Spleen (tissue), 7 donors: ENCODE measurements around the gene EXTL1.

Source experiments
- CTCF ChIP-seq, 11 experiments: fragments of 200-600 bp in 7 of 11; fragments of 450-650 bp in 4 of 11; sonication (generic) in 4 of 11; IDR thresholded peaks in 8 of 11; conservative IDR thresholded peaks in 3 of 11; 1 replicate in 7 of 11; 2 replicates in 4 of 11; pipeline versions ENCODE4 v1.4.0 to v1.8.0; 2016 to 2021; ENCODE audit warnings: antibody characterized with exemption in 11 of 11, inconsistent platforms in 4 of 11, mild to moderate bottlenecking in 1 of 11
- POLR2A ChIP-seq, 3 donors: fragments of 450-650 bp; IDR thresholded peaks; one replicate each; pipeline ENCODE4 v1.5.1; 2017; ENCODE audit warnings: antibody characterized with exemption in 3 of 3, mild to moderate bottlenecking in 1 of 3
- POLR2AphosphoS5 ChIP-seq, 3 donors: sonication (generic); formaldehyde crosslinking; IDR thresholded peaks; one replicate each; pipeline ENCODE4 v1.5.1; 2017; ENCODE audit warnings: antibody characterized with exemption in 3 of 3
- donor health status: DM: no; HTN: no; CAD: no; lungs with moderate emphysema.
- donor health status: DM: no; HTN: no; CAD: no.
- donor health status: DM: no; HTN: no; CAD: no.

- TF ChIP-seq CTCF (IDR thresholded peaks at IDR 0.05 in 8 of 11, conservative IDR thresholded peaks at IDR 0.05 in 3 of 11), result no peak
- TF ChIP-seq POLR2A (IDR thresholded peaks at IDR 0.05), result no peak
- no peak for TF ChIP-seq POLR2AphosphoS5 (IDR thresholded peaks at IDR 0.05)
Measured at GRCh38 chr1:25987951-25988350, 33.6 kb upstream of the EXTL1 start.
